Measurements from ENCODE around the gene CHAC1. TPM values are rescaled to one million over a fixed set of nuclear protein-coding genes. Genes with fewer than 3 reads are reported as not detected.

The CHAC1 gene
- total RNA-seq, 1 experiment from 2014 or later, result 1.9 TPM

Other genes starting within 250 kb of the CHAC1 start
- gene RMDN3, start 198.2 kb upstream of the CHAC1 start, total RNA-seq (2014; rRNA removed; shearing (Covaris generic)), result 23.8 and 37.7 TPM in 2 replicates
- gene GCHFR, start 189.4 kb upstream of the CHAC1 start, total RNA-seq (2014; rRNA removed; shearing (Covaris generic)), result 0.22 and 1.4 TPM in 2 replicates
- gene C15orf62, start 183.5 kb upstream of the CHAC1 start, total RNA-seq (2014; rRNA removed; shearing (Covaris generic)), result 0.03 TPM in 1 of 2 replicates, not detected in the other
- 33.8 and 39.2 TPM in 2 replicates for gene ZFYVE19, start 146.4 kb upstream of the CHAC1 start, total RNA-seq (2014; rRNA removed; shearing (Covaris generic))
- 51.5 and 51.7 TPM in 2 replicates for gene DNAJC17, start 146.0 kb upstream of the CHAC1 start, total RNA-seq (2014; rRNA removed; shearing (Covaris generic))
- not detected in 2 replicates for gene PPP1R14D, start 124.8 kb upstream of the CHAC1 start, total RNA-seq (2014; rRNA removed; shearing (Covaris generic))
- gene SPINT1, start 109.4 kb upstream of the CHAC1 start, total RNA-seq (2014; rRNA removed; shearing (Covaris generic)), result 0.87 TPM in 1 of 2 replicates, not detected in the other
- gene RHOV, start 79.2 kb upstream of the CHAC1 start, total RNA-seq (2014; rRNA removed; shearing (Covaris generic)), result not detected in 2 replicates
- gene VPS18, start 59.0 kb upstream of the CHAC1 start, total RNA-seq (2014; rRNA removed; shearing (Covaris generic)), result 35.5 and 40.8 TPM in 2 replicates
- not detected in 2 replicates for gene DLL4, start 24.1 kb upstream of the CHAC1 start, total RNA-seq (2014; rRNA removed; shearing (Covaris generic))
- 25.5 and 35.0 TPM in 2 replicates for gene INO80, start 162.8 kb downstream of the CHAC1 start, total RNA-seq (2014; rRNA removed; shearing (Covaris generic))